K562 (cell line): ENCODE measurements around the gene ANKFN1. TPM values are rescaled to one million over a fixed set of nuclear protein-coding genes. Genes with fewer than 3 reads are reported as not detected.
A peak's percentile ranks its signal among the peaks of the same experiment; 100 is the strongest.

Experiments
- E2F6 ChIP-seq, 2 experiments: IDR thresholded peaks; 2 replicates each; pipeline ENCODE4 v1.6.1; 2011; ENCODE audit warnings: borderline replicate concordance in 1 of 2, control low read depth in 1 of 2, low read depth in 1 of 2, low read length in 1 of 2, mild to moderate bottlenecking in 1 of 2, mixed read lengths in 1 of 2, moderate library complexity in 1 of 2; ENCODE audit not compliant: insufficient read depth in 1 of 2, insufficient read length in 1 of 2, poor library complexity in 1 of 2, severe bottlenecking in 1 of 2; ENCODE audit errors: extremely low read depth in 1 of 2
- GTF3C2 ChIP-seq: IDR thresholded peaks from 3 replicates; pipeline ENCODE4 v1.6.1; 2011; ENCODE audit warnings: borderline replicate concordance, mild to moderate bottlenecking, moderate library complexity; ENCODE audit not compliant: insufficient read length; ENCODE audit errors: extremely low read depth
- HOXB6 ChIP-seq: fragments of 250-450 bp; sonication (Bioruptor Pico); IDR thresholded peaks from 2 replicates; pipeline ENCODE4 v1.5.1; 2022; ENCODE audit warnings: mild to moderate bottlenecking, borderline replicate concordance
- IRF9 ChIP-seq: fragments of 450-650 bp; IDR thresholded peaks from 2 replicates; pipeline ENCODE4 v1.6.1; 2016; ENCODE audit warnings: missing biosample characterization, missing genetic modification characterization
- RAD21 ChIP-seq, 2 experiments: fragments of 250-450 bp in 1 of 2; fragments of 450-650 bp in 1 of 2; sonication (Bioruptor Pico) in 1 of 2; formaldehyde crosslinking in 1 of 2; IDR thresholded peaks in 1 of 2; conservative IDR thresholded peaks in 1 of 2; 2 replicates each; pipeline versions ENCODE4 v1.4.0 to v1.8.0; 2020 to 2022; ENCODE audit warnings: mild to moderate bottlenecking in 2 of 2, moderate library complexity in 1 of 2
- REST ChIP-seq, 2 experiments: fragments of 450-650 bp; formaldehyde crosslinking in 1 of 2; IDR thresholded peaks; 2 replicates each; pipeline versions ENCODE4 v1.4.0 to v1.6.1; 2014 to 2020; ENCODE audit warnings: mild to moderate bottlenecking in 2 of 2, borderline replicate concordance in 1 of 2, low read depth in 1 of 2
- polyA plus RNA-seq, 8 experiments: library from polyadenylated mRNA; depleted of rRNA in 4 of 8; stranded (reverse) in 5 of 8; unstranded in 3 of 8; fragments of >200 nt; fragmentation: Nextera tagmentation in 2 of 8; fragmentation: Illumina TruSeq in 1 of 8; extraction: Ambion mirVana in 2 of 8; extraction: Trizol in 1 of 8; gene quantifications; 2 replicates each; pipeline versions ENCODE4 v1.2.1 to v1.2.3, GENCODE V29; 2011 to 2014; ENCODE audit warnings: inconsistent platforms in 1 of 8, missing spikeins in 1 of 8
- total RNA-seq, 7 experiments: library from RNA; depleted of rRNA in 6 of 7; stranded (reverse); fragments of >200 nt in 6 of 7; fragmentation: Illumina TruSeq in 2 of 7; extraction: Trizol in 2 of 7; gene quantifications; 2 replicates each; pipeline versions ENCODE4 v1.2.1 to v1.2.3, GENCODE V29; 2011 to 2021; ENCODE audit warnings: low replicate concordance in 1 of 7
- TF ChIP-seq, protein P1 (sequence below), 2 experiments: fragments of 150-350 bp in 1 of 2; IDR thresholded peaks; 2 replicates each; pipeline ENCODE4 v1.6.1; 2012 to 2016; ENCODE audit warnings: low read depth in 2 of 2, low read length in 2 of 2, mild to moderate bottlenecking in 1 of 2, moderate library complexity in 1 of 2

ANKFN1 gene
- total and polyA plus RNA-seq, 9 of the 15 experiments (the other 6 are each of a cell fraction or from before 2014, with no cell fraction given), result 0.04 to 0.39 (median 0.15) TPM; not detected in 1

DNA sequence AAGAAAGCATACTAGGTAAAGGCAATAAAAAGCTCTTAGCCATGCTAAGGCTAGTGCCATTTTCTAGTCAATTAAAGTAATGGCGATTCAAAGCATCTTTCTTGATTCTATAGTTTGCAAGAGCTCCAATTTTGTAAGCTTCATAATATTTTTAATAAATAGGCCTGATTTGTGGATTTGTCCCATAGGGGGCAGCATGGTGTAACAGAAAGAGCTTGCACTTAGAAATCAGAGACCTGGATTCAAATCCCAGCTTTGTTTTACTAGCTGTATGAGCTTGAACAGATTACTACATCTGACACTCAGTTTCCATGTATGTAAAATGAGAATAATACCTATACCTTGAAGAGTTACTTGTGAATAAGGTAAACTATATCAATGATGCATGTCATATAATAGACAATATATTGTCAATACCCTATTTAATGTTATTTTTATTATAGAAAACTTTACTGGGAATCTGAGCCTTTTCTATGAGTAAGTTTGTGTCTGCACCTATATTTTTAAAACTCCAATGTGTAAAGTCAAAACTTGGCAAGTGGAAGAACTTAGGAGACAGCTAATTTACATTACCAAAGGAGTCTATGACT lies 346.6 kb downstream of the ANKFN1 start (continued):
- TF ChIP-seq, protein P1, sequence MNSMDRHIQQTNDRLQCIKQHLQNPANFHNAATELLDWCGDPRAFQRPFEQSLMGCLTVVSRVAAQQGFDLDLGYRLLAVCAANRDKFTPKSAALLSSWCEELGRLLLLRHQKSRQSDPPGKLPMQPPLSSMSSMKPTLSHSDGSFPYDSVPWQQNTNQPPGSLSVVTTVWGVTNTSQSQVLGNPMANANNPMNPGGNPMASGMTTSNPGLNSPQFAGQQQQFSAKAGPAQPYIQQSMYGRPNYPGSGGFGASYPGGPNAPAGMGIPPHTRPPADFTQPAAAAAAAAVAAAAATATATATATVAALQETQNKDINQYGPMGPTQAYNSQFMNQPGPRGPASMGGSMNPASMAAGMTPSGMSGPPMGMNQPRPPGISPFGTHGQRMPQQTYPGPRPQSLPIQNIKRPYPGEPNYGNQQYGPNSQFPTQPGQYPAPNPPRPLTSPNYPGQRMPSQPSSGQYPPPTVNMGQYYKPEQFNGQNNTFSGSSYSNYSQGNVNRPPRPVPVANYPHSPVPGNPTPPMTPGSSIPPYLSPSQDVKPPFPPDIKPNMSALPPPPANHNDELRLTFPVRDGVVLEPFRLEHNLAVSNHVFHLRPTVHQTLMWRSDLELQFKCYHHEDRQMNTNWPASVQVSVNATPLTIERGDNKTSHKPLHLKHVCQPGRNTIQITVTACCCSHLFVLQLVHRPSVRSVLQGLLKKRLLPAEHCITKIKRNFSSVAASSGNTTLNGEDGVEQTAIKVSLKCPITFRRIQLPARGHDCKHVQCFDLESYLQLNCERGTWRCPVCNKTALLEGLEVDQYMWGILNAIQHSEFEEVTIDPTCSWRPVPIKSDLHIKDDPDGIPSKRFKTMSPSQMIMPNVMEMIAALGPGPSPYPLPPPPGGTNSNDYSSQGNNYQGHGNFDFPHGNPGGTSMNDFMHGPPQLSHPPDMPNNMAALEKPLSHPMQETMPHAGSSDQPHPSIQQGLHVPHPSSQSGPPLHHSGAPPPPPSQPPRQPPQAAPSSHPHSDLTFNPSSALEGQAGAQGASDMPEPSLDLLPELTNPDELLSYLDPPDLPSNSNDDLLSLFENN (IDR thresholded peaks at IDR 0.05; ENCODE audit: low read depth in 2 of 2, low read length in 2 of 2), result no peak
- TF ChIP-seq RAD21 (CRISPR knock-in tag; conservative IDR thresholded peaks at IDR 0.05 in 1 of 2, IDR thresholded peaks at IDR 0.05 in 1 of 2) (peak; percentile 36 to 64; a peak in 3 of 4 replicates), IRF9 (tag) (no peak), REST (IDR thresholded peaks at IDR 0.05; ENCODE audit: borderline replicate concordance) (peak; percentile 13; the same call in 1 of the 2 replicates), REST (CRISPR knock-in tag; IDR thresholded peaks at IDR 0.05; ENCODE audit: low read depth) (no peak), HOXB6 (no peak), E2F6 (IDR thresholded peaks at IDR 0.05; ENCODE audit: borderline replicate concordance in 1 of 2, extremely low read depth in 1 of 2, insufficient read depth in 1 of 2, insufficient read length in 1 of 2, low read depth in 1 of 2, low read length in 1 of 2, poor library complexity in 1 of 2, severe bottlenecking in 1 of 2) (no peak), GTF3C2 (no peak)
